Non-pigmented ciliary epithelial cell (primary cell): ENCODE results near the gene GREB1.

Experiments used
- DNase-seq: peaks from one replicate; pipeline ENCODE4 v3.0.0-alpha.2; 2010; ENCODE audit warnings: low read depth

The GREB1 gene

GRCh38 chr2:11665510-11666362, 131.9 kb downstream of the GREB1 start:
- DNase-seq, result no peak

GRCh38 chr2:11667194-11667593, 133.3 kb downstream of the GREB1 start:
- DNase-seq, result no peak

- no peak for DNase-seq
These were observed 134.2 kb downstream of the GREB1 start for GRCh38 chr2:11667866-11668637.

- no peak for DNase-seq
These were observed 135.8 kb downstream of the GREB1 start, which contains the start of gene NTSR2 for GRCh38 chr2:11669454-11670291. Gene NTSR2 (minus strand): TSS chr2:11670195. CDS start chr2:11670129, 66 bp downstream.

GRCh38 chr2:11672407-11672806, 138.6 kb downstream of the GREB1 start:
- no peak for DNase-seq

GRCh38 chr2:11674983-11675382, 141.1 kb downstream of the GREB1 start:
- DNase-seq, result no peak

DNA sequence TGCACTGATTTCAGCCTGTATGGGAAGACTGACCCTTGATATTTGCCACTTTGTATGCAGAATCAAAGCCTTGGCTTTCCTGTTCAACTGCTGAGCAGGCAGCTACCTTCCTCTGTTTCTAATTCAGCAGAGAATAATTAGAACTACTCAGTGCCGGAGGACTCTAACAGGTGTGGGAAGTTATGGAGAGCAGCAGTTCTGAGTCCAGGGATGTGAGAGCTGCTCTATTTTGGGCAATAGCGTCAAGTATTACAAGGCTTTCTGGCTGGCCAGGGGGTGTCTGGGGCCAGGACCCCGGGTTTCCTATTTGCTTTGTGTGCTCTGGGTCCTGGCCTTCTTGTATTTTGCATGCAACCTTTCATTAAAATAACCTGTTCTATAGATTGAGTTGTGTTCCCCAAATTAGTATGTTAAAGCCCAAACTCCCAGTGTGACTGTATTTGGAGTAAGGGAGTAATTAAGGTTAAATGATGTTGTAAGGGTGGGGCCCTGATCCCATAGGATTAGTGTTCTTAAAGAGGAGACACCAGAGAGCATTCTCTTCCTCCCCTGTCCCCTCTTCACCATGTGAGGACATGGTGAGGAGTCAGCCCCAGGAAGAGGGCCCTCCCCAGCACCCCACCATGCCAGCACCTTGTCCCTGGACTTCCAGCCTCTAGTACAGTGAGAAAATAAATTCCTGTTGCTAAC, 141.7 kb downstream of the GREB1 start:
- DNase-seq, result no peak

DNA sequence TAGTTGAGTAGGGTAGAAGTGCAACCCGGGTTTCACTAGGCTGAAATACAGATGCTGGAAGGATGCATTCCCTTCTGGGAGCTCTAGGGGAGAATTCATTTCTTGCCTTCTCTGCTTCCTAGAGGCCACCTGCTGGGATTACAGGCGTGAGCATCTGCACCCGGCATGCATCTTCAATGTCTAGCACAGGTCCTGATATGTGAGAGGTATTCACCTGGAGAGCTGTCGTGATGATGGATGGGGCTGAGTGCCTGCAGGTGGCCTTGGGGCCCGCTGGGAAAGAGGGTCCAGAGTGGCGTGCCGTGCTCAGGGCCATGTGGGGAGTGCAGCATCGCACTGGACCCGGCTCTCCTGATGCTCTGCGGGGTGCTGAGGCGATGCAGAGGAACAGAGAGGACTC, 142.8 kb downstream of the GREB1 start:
- no peak for DNase-seq

DNA sequence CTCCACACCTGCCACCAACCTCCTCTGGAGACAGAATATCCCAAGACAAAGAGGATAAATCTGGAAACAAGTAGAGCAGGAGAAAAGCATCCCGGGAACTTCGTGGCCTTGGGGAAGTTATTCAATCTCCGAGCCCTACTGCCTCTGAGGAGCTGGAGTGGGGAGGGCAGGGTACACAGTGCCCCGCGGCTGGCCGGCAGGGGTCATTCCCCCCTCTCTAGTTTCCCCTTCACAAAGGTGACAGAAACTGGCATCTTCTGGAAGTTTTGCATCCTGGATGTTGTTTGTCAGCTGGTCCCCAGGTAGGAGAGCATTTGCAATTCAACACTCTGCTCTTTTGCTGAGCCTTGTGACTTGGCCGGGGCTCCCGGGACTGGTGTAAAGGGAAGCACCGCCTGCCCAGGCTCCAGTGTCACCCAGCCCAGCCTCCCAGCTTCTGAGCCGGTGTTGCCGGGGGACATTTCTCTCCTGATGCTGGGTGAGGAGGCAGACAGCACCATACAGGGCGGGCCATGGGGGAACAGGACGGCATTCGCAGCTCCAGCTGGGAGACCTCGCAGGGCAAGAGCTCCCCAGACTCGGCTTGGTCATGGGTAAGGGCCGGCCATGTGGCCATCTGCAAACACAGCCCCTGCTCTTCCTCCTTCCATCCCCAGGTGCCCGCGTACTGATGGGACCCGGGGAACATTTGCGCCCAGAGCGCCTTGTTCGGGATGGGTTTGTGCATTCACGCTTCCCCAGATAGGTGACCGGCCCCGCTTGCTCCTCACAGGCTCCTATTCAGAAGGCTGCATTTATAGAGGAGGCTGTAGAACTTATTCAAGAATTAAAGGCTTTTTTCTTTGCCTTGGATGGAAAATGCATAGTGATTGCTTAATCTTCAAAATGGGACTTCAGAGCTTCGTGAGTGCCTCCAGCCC, 143.6 kb downstream of the GREB1 start:
- DNase-seq, result no peak

DNA sequence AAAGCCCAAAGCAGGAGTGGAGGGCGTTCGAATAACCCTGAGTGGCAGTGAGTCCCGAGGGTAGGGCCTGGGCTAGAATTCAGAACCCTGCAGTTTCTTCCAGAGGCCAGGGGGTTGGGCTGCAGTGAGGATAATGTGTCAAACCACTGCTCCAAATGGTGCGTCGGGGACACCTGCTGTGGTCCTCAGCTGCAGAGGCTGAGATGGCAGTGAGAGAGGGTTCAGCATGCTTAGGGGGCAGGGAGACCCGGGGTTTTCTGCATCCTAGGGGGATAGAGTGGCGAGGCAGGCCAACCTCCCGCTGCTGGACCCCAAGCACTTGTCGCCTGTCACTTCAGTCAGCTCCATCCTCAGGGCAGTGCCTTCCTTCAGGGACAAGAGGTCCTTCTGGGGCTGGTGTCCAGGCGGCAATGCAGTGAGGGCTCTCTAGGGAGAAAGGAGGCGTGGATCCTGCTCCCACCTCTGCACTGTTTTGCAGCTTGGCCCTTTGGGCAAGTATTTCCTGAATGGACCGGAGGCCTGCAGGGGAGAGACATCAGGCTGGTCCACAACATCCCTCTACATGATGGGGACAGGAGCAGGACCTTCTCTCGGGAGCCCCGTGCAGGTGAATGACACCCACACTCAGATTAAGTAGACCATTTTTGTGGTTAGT, 144.6 kb downstream of the GREB1 start:
- no peak for DNase-seq

GRCh38 chr2:11679016-11679415, 145.2 kb downstream of the GREB1 start:
- no peak for DNase-seq

GRCh38 chr2:11679486-11680181, 145.8 kb downstream of the GREB1 start:
- DNase-seq, result no peak

DNA sequence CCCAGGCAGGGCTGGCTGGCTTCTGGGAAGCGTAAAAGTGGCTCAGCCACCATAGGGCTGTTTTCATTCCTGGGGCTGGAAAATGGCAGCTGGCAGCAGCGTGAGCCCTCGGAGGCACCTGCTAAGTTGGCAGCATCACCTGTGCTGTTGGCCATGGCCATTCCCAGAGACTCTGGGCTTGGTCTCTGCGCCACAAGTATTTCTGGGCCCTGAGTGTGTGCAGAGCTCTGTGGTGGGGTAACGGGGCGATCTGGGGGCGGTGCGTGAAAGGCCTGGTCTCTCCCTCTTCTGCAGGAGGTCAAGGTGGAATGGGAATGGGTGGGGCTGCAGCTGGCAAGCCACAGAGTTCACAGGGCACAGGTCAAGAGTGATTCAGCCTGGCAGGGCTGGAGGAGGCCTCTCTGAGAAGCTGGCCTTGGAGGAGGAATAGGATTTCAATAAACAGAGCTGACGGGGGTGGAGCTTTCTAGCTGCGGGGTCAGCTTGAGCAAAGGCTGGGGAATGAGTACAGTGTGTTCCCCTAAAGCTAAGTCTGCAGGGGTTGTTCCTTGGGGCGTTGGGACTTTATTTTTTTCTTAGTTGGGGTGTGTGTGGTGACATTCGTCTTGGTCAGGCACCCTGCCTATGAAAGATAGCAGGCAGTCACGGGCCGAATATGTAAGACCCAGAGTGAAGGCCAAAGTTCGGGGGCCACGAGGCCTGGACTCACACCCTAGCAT, 146.5 kb downstream of the GREB1 start:
- no peak for DNase-seq

- no peak for DNase-seq
These were observed 147.3 kb downstream of the GREB1 start for GRCh38 chr2:11680901-11681721.

DNA sequence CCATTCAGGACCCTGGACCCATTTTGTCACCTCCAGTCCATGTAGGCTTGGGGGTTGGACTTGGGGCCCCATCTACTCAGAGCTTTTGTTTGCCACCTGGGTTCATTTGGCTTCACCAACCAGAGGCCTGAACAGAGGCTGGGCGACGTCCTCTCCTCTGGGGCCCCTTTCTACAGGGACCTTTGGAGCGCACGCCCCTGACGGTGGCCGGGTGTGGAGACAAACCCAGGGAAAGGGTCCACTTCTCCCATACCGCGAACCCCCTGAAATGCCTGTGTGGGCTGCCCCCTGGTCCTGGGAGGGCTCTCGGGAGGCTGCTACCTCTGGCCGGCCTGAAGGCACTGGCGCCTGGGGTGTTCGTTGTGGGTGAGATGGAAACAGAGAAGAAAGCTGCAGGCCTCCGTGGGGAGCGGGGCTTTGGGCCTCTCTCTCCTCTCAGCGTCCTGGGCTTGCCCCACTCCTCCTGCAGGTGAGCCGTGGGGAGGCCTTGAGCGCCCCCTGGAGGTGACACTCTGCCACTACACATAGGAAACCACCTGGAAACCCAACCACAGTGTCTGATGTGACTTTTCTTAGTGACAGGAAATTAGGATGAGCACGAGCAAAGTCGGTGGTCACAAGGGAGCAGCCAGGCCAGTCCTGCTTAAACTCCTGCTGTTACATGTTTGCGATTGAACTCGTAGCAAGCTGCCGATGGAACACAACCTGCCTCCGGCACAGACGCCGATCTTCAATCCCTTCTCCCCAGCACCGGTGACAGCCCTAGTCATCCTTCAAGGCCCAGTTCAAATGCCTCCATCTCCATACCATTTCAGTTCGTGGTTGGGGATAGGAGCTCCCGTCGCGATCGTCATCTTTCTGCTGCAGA, 148.1 kb downstream of the GREB1 start:
- no peak for DNase-seq

DNA sequence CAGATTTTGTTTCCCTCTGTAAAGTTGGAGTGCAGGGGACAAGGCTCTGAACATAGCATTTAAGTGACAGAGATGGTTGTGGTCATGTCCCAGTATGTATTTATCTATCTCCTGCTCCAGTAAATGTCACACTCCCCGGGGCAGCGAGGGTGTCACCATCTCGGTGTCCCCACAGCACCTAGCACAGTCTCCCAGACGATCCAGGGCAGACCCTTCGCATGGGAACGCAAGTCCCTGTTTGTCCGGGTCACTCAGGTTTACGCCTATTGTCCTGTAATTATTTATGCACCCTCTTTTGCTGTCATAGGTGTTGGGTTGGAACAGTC, 148.7 kb downstream of the GREB1 start:
- no peak for DNase-seq

DNA sequence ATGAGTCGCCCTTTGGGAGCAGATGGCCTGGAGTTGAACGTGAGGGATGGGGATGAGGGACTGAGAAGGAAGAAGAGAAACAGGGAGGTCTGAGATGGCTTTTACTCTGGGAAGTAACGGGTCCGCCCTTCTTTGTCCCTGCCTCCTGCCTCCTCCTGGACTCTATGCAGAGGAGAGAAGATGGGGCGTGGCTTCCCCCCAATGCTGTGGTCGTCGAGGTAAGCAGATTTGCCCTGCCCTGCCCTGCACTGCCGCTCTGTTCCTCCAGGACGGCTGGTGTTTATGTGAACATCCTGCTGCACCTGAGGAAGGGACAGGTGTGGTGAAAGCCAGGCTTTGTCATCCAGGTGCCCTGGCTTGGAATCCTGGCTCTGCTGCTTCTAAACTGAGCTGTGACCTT, 149.6 kb downstream of the GREB1 start:
- no peak for DNase-seq
